Nephron progenitor cell (in vitro differentiated cells): ENCODE data around the gene HIPK3.
A peak's percentile ranks its signal among the peaks of the same experiment; 100 is the strongest.

ENCODE experiments used
- DNase-seq: peaks from one replicate; pipeline ENCODE4 v3.0.0; 2021
- H3K27ac Mint-ChIP-seq: 2 replicates; pipeline ENCODE4 v1.8.0; 2021; ENCODE audit warnings: mild to moderate bottlenecking, moderate library complexity, mixed read lengths
- H3K27me3 Mint-ChIP-seq: 2 replicates; pipeline ENCODE4 v1.8.0; 2021; ENCODE audit warnings: mild to moderate bottlenecking, low read depth, mixed read lengths; ENCODE audit not compliant: poor library complexity
- H3K36me3 Mint-ChIP-seq: 2 replicates; pipeline ENCODE4 v1.8.0; 2021; ENCODE audit warnings: low read depth, mixed read lengths
- H3K4me1 Mint-ChIP-seq: 2 replicates; pipeline ENCODE4 v1.8.0; 2021; ENCODE audit warnings: mixed read lengths
- H3K4me3 Mint-ChIP-seq: 2 replicates; pipeline ENCODE4 v1.8.0; 2021; ENCODE audit warnings: mild to moderate bottlenecking, moderate library complexity, mixed read lengths
- H3K9me3 Mint-ChIP-seq: 2 replicates; pipeline ENCODE4 v1.8.0; 2021; ENCODE audit warnings: mild to moderate bottlenecking, moderate library complexity, mixed read lengths
- CTCF ChIP-seq: fragments of 200-600 bp; sonication (generic); IDR thresholded peaks from 2 replicates; pipeline ENCODE4 v1.5.0; 2021; ENCODE audit warnings: antibody characterized with exemption

The HIPK3 gene

GRCh38 chr11:33347490-33348125 is 90.4 kb downstream of the HIPK3 start:
- TF ChIP-seq CTCF, result no peak
- no peaks in the 10 kb centered on the region for H3K9me3 Mint-ChIP-seq
- H3K27ac Mint-ChIP-seq, result no peak overlapping the region
- H3K27me3 Mint-ChIP-seq, result no peaks in the 10 kb centered on the region
- peaks cover 43% of the 10 kb centered on the region for H3K36me3 Mint-ChIP-seq
- no peak for DNase-seq
- no peak overlapping the region for H3K4me3 Mint-ChIP-seq
- H3K4me1 Mint-ChIP-seq, result no peaks in the 10 kb centered on the region

- no peak for DNase-seq
- peaks cover 46% of the 10 kb centered on the region for H3K36me3 Mint-ChIP-seq
- H3K9me3 Mint-ChIP-seq, result no peaks in the 10 kb centered on the region
- H3K4me1 Mint-ChIP-seq, result no peaks in the 10 kb centered on the region
- no peak overlapping the region for H3K27ac Mint-ChIP-seq
- no peak overlapping the region for H3K4me3 Mint-ChIP-seq
- no peak for TF ChIP-seq CTCF
- H3K27me3 Mint-ChIP-seq, result no peaks in the 10 kb centered on the region
These were observed 93.1 kb downstream of the HIPK3 start for GRCh38 chr11:33350287-33350686.

- peaks cover 12% of the 10 kb centered on the region for H3K27me3 Mint-ChIP-seq
- no peaks in the 10 kb centered on the region for H3K9me3 Mint-ChIP-seq
- no peak overlapping the region for H3K4me3 Mint-ChIP-seq
- H3K27ac Mint-ChIP-seq, result no peak overlapping the region
- TF ChIP-seq CTCF, result no peak
- H3K36me3 Mint-ChIP-seq, result peaks cover 2% of the 10 kb centered on the region
- DNase-seq, result no peak
- no peaks in the 10 kb centered on the region for H3K4me1 Mint-ChIP-seq
These were observed 101.1 kb downstream of the HIPK3 start for GRCh38 chr11:33358150-33358831.

GRCh38 chr11:33360642-33361041 is 103.5 kb downstream of the HIPK3 start:
- H3K27me3 Mint-ChIP-seq, result peaks cover 16% of the 10 kb centered on the region
- DNase-seq, result no peak
- H3K4me1 Mint-ChIP-seq, result no peaks in the 10 kb centered on the region
- H3K9me3 Mint-ChIP-seq, result peaks cover 3% of the 10 kb centered on the region
- no peak for TF ChIP-seq CTCF
- no peak overlapping the region for H3K4me3 Mint-ChIP-seq
- H3K36me3 Mint-ChIP-seq, result no peaks in the 10 kb centered on the region
- no peak overlapping the region for H3K27ac Mint-ChIP-seq

DNA sequence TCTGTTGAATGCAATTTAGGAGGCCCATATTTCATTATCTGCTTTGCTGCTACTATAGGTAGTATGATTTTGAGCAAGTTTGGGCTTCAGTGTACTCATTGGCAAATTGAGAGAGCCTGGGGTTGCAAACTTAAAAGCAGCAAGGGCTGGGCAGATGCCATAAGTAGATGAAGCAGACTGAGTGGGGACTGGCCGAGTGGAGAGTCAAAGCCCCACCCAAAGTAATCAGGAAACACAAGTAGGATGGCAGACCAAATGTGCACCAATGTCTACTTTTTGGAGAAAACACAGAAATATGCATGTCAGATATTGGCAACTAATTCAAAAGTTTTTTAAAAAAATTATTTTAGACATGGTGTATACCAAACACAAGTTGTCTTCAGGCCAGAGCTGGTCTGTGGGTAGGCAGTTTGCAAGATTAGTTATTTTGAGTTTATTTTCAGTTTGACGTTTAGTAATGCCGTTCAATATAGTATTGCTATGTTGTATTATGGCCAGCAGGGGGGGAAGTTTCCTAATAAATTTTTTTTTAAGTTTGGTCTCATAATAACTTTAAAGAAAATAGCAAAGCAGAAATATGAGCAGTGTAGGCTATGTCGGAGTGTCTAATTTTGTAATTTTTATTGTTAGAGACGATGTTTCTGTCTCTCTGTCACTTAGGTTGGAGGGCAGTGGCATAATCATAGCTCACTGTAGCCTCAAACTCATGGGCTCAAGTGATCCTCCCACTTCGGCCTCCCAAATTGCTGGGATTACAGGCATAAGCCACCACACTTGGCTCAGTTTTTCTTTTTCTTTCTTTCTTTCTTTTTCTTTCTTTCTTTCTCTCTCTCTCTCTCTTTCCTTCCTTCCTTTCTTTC is 105.1 kb downstream of the HIPK3 start:
- Mint-ChIP-seq H3K27ac (no peak overlapping the region), H3K27me3 (peaks cover 20% of the 10 kb centered on the region), H3K36me3 (no peaks in the 10 kb centered on the region), H3K4me3 (no peak overlapping the region), H3K4me1 (no peaks in the 10 kb centered on the region), H3K9me3 (peaks cover 4% of the 10 kb centered on the region)
- TF ChIP-seq CTCF, result peak; percentile 70
- no peak for DNase-seq
